Testis (tissue), 2 donors: ENCODE measurements around the gene WWP2.

ENCODE experiments used
- POLR2A ChIP-seq: fragments of 450-650 bp; IDR thresholded peaks from one replicate; pipeline ENCODE4 v1.6.1; 2017; ENCODE audit warnings: antibody characterized with exemption, mild to moderate bottlenecking, moderate library complexity
- TF ChIP-seq, protein P1 (sequence below), 3 experiments: fragments of 450-650 bp in 2 of 3; fragments of 200-600 bp in 1 of 3; sonication (generic) in 1 of 3; IDR thresholded peaks; one replicate each; pipeline ENCODE4 v1.5.1; 2016 to 2019; ENCODE audit warnings: antibody characterized with exemption in 3 of 3, mild to moderate bottlenecking in 2 of 3, moderate library complexity in 1 of 3

DNA sequence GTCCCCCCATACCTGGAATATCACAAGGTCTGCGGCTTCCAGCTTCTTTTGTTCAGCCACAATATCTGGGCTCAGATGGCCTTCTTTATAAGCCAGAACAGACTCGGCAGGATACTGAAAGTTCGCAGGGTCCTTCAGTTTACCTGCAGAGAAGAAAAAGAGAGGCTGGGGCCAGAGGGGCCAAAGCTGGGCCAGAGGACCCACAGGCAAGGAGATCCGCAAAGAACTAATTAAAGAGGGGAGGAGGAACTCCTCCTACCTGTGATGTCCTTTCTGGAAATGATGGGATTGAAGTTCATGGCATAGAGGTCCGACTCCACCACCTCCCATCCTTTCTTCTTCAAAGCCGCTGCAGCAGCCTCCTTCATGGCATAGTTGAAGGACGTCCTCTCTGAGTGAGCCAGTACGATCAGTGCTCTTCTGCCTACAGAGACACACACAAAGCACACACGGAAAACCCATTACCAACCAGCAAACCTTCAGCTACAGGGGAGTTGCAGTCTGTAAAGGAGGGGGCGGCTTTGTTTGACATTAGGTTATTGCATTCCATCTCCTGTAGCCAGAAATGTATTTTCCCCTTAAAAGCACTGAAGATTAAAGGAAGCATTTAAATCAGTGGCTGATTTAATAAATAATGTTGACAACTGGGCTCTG, 43.9 kb upstream of the WWP2 start:
- TF ChIP-seq, protein P1, sequence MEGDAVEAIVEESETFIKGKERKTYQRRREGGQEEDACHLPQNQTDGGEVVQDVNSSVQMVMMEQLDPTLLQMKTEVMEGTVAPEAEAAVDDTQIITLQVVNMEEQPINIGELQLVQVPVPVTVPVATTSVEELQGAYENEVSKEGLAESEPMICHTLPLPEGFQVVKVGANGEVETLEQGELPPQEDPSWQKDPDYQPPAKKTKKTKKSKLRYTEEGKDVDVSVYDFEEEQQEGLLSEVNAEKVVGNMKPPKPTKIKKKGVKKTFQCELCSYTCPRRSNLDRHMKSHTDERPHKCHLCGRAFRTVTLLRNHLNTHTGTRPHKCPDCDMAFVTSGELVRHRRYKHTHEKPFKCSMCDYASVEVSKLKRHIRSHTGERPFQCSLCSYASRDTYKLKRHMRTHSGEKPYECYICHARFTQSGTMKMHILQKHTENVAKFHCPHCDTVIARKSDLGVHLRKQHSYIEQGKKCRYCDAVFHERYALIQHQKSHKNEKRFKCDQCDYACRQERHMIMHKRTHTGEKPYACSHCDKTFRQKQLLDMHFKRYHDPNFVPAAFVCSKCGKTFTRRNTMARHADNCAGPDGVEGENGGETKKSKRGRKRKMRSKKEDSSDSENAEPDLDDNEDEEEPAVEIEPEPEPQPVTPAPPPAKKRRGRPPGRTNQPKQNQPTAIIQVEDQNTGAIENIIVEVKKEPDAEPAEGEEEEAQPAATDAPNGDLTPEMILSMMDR (IDR thresholded peaks at IDR 0.05): no peak
- TF ChIP-seq POLR2A: no peak
